Measurements from ENCODE around the gene MACROD2.

MACROD2 gene

DNA sequence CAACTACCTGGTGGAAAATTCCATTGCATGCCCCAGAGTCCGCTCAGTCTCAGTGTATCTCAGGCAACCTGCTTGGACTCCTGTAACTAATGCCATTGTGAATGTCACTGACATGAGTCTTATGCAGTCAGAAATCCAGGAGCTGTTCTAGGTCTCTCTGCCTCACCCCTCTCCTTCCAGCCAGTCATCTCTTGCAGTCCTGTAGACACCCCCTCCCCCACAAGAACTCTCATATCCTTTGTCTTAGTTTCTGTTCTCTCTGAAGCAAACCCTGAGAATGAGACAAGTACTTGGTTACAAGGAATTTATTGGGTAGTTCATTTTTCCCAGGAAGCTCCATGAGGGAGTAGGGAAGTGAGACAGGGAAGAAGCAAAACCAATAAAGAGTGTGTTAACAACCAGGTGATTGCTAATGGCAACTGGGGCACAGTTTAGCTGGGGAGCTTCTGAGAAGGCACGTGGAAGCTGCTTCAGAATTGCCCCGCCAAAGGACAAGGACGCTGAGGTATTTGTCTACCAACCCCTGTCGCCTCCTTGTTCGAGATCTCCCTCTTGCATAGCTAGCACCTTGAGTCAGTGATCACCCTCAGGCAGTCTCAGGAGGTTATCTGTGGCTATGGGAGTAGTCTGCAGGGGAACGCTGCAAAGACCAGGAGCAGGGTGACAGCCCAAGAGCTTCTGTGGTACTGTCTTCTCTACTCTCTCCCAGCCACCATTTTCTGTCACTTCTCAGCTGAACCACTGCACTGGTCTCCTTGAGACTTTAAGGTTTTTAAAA is 1253.5 kb downstream of the MACROD2 start:
- FAIRE-seq, result no peak

- FAIRE-seq, result no peak
Measured at GRCh38 chr20:15251171-15251570, 1255.9 kb downstream of the MACROD2 start.

DNA sequence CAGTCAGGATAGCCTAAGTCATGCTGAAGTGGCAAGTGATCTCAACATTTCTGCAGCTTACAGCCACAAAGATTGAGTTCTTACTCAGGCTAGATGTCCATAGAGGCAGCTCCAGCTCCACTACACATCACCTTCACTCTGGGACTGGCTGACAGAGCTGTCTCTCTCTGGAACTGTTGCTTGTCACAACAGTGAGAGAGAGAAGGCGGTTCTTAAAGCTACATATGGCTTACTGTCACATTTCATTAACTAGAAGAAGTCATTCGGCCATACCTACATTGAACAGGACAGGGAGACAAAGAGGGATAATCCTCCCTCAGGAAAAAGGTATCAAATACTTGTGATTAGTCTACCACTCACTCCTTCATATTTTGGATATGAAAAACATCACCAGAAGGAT is 1257.0 kb downstream of the MACROD2 start:
- FAIRE-seq, result no peak

DNA sequence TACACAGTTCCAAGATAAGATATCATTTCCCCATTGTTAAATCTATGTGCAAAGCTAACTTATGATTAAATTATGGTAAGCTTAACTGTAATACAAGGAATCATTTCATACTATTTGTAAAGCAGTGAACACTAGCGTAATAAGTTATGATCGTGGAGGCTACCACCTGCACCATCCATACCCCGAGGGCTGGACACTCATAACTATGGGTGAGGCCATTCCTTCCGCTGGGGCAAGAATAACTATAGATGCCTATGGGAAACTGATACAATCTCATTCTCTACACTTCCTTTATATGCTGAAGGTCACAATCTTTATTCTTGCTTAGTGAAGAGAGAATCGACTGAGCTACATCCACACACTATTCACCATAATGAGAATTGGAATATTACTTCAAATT is 1258.1 kb downstream of the MACROD2 start:
- FAIRE-seq, result no peak

DNA sequence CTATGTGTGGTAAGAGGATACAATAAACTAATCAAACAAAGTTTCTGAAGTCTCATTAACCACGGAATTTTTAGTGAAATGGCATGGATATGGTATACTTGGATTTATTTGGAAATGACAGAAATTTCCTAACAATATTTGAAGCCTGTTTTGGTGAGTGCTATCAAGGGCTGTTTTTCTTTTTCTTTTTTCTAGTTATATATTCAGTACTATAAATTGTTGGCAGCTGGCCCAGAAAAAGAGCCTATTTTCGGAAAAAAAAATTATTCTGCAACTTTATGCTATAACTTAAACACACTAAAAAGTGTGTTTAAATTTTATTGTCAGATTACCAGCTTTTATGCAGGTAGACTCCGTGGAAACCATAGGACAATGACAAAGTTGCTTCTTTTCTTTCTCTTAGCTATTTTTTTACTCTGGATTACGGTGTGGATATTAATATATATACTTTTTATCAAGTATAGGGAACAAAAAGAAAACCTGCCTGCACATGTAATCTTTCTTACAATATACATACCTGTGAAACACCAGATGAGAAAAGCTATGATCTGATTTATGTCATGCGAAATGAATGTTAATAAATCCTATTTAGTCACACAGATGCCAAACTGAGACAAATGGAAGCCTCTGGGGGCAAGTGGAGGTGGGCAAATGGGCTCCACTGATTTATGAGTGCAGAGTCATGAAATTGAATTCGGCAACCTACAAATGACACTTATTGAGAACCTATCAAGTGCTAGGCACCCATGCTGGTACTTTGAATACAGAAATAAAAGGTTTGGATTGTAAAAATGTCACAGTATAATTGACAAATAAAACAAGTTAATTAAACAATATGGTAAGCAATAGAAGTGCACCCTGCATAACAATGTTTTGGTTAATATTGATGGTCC is 1261.6 kb downstream of the MACROD2 start:
- no peak for FAIRE-seq

DNA sequence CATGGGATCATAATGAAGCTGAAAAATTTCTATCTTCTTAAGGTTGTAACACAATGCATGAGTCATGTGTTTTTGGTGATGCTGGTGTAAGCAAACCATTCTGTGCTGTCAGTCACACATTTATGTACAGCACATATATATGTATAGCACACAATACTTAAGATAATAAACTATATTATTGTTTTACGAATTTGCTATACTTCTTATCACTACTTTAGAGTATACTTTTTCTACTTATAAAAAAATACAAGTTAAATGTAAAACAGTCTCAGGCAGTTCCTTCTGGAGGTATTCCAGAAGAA is 1262.2 kb downstream of the MACROD2 start:
- no peak for FAIRE-seq

DNA sequence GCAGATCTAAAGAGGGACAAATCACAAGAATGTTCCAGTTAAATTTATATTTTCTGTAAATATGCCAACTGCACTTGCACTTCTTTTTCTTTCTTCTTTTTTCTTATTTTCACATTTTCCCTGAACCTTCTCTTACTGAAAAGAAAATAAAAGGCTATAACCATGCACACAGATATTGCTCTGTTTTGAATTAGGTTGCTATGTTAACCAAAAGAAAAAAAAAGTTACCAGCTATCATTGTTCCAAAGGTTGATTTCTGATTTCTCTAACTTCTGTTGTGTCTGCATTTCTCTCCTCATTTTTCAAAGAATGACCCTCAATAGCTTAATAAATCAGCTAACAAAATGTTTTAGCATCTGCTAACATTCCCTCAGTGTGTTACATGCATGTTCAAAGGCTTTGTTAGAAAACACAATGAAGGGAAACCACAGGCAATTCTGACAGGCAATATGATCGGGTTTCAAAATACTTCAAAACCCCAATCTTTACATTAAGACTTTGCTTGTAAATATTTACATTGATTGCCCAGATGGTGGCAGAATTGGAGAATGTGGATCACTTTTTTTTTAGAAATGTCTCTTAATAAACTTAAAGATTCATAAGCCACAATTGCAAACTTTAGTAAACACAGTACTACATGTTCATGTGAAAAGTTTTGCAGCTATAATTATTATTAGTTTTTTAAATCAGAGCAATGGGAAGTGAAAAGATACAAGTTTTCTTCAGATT is 1270.4 kb downstream of the MACROD2 start:
- no peak for FAIRE-seq

DNA sequence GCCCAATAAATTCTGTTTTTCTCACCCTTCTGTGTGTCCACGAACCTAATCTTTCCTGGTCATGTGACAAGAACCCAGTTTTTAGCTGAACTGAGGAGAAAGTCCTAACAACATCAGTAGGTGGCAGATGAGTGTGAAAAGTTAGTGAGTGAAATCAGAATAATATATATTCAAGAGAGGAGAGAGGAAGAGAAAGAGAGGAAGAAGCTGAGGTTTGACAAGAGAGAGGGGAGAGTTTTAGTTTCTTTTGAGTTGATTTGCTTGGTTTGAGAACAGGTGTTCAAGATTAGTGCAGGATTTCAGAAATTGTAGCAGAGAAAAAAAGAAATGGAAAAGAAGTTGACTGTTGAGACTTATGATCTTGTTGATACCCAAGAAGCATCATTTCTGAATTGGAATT is 1272.6 kb downstream of the MACROD2 start:
- no peak for FAIRE-seq

DNA sequence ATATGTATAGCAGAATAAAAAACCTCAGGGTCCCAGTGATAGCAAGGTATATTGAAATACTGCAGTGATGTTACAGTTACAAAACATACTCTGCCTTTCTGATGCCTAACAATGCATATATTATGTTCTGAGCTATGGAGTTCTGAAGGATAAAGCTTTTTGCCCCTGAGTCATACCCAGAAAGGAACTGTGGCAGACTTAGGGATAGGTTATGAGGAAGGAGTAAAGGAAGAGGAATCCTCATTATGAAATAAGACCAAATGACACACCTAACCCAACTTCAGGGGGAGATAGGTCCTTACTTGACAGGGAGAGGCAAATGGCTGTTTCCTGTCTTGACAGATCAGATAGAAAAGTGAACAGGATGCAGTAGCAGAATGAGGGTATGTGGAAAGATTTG is 1282.7 kb downstream of the MACROD2 start:
- no peak for FAIRE-seq

DNA sequence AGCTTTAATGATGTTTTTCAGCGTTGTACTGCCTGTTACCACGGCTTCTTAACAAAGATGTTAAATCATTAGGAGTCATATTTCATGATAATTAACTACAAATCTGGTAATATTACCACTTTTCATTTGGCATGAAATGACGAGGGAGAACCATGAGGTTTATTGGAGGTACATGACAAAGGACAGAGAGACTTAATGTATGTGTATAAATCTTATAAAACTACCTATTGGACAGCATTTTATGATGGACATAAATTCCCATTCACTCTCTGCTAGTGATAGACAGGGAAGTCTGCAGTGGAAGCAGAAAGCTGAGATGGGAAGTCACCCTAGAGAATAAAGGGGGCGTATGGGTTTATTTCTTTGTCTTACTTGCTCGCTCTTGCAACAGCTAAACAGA is 1292.0 kb downstream of the MACROD2 start:
- FAIRE-seq, result no peak

DNA sequence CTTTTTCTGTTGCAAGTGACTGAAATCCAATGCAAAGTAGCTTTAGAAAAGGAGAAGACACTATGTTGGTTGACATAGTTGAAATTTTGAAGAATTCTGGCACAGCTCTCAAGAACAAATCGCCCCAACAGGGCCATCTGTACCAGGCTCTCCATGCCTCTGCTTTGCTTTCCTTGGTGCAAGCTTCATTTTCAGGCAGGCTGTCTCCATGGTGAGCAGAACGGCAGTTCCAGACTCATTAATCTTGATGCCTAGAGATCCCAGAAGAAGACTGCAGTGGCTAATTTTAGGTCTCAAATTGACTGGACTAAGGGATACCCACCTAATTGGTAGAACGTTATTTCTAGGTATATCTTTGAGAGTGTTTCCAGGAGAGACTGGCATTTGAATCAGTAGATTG is 1292.8 kb downstream of the MACROD2 start:
- FAIRE-seq, result no peak

DNA sequence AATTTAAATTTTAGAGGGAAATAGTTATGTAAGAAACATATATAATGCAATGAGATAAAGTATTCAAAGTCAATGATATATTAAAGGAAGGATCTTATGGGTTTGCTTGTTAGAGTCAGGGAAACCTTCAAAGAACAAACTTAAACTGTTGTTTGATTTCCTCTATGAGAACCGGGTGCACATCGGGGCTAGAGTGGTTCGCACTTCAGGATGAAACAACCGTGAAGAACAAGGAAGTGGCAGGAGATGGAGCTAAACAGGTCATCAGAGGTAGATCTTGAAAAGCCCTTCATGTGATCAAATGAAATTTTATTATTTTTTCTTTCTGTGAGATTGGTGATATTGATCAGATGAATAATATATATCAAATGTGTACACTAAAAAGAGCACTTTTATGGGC is 1294.0 kb downstream of the MACROD2 start:
- FAIRE-seq, result no peak

GRCh38 chr20:15292405-15292804 is 1297.1 kb downstream of the MACROD2 start:
- FAIRE-seq, result no peak

DNA sequence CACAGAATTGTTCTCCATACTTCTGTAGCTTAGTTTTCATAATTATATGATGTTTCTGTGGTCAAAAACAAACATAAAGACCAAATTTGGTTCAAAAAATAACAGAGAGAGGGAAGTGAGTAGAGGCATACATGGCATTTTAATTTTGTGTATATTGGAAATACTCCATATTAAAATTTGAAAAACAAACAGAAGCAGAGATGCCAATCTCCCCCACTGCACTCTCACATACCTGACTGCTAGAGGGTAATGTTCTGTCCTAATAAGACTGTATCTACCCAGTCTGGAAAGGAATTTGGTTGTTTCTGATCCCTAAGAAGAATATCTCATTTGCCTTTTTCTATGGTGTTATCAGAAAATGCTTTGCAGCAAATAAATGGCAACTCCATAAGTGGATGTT is 1301.1 kb downstream of the MACROD2 start:
- FAIRE-seq, result no peak

DNA sequence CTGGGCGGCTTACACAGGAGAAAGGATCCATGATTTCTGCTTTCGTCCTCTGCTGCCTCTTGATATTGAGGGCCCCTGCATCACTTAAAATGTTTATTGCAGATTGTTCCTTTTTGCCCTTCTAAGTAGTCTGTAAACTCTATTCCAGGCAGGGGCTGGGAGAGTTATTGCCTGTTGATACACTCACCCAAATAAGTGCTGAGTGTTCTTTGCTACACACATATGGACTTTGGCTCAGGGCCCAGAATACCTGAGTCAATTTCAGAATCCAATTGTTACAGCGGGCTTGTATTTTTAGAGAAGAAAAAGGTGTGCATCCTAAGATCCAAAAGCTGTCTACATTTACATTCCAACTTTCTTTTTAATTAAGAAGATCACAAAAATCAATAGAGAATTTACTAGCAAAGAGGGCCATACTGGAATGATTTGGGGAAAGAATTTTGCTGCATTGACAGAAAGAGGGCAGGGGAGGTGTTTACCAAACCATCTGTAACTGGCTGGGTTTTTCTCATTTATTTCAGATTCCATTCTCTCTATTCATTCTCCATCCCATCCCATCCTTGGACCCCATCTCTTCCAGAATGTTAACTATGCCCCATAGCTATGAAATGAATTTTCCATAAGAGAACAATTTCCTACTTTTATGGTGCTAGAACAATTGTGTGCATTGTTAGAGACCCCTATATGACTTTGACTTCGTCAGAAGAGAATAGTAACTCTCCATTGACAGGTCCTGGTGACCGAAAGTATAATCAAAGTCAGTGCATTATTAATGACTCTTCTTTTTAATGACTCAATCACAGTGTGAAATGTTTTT is 1302.0 kb downstream of the MACROD2 start:
- FAIRE-seq, result no peak

- FAIRE-seq, result no peak
Measured at GRCh38 chr20:15302075-15302474, 1306.8 kb downstream of the MACROD2 start.

DNA sequence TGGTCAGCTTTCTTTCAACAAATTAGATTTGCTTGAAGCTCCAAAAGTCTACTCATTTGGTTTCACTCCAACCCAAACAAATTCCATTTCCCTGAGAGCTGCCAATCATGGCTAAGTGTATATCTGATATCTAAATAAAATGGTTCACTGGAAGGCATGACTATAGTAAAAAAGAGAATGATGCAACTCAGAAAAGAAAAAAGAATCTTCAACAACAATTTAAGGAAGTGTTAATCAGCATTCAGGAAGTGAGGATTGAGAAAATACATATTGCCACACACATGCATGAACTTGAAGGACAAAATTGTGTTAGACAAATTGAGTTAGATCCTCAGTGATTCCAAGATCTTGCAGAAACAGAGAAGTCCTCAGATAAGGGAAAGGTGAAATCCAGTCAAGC is 1315.0 kb downstream of the MACROD2 start:
- no peak for FAIRE-seq

- FAIRE-seq, result no peak
Measured at GRCh38 chr20:15316556-15316955, 1321.2 kb downstream of the MACROD2 start.

DNA sequence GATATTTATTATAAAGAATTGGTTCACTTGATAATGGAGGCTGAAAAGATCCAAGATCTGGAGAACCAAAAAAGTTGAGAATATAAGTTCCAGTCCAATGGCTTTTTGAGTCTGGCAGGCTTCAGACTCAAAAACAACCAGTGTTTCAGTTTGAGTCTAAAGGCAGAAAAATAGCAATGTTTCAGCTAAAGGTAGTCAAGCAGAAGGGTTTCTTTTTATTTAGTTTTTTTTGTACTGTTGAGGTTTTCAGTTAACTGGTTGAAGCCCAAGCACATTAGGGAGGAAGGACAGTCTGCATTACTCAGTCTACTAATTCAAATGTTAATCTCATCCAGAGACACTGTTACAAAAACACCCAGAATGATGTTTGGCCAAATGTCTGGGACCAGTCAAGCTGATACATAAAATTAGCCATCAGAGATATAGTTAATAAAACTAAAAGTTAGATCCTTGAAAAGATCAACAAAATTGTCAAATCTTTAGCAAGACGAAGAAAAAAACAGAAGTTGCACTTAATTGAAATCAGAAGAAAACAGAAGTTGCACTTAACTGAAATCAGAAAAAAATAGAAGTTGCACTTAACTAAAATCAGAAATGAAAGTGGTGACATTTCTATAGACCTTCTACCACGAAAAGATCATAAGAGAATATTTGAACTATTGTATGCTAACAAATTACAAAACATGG is 1322.4 kb downstream of the MACROD2 start:
- peak; percentile 58 for FAIRE-seq

DNA sequence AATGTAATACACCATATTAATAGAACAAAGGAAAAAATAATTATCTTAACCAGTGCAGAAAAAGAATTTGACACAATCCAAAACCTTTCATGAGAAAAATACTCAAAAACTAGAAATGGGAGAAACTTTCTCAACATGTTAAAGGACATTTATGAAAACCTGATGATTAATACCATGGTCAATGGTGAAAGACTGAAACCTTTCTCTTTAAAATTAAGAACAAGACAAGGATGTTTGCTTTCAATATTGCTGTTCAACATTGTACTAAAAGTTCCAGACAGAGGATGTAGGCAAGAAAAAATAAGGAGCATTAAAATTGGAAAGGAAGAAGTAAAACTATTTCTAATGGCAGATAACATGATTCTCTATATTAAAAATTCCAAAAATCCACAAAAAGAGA is 1323.4 kb downstream of the MACROD2 start:
- no peak for FAIRE-seq

DNA sequence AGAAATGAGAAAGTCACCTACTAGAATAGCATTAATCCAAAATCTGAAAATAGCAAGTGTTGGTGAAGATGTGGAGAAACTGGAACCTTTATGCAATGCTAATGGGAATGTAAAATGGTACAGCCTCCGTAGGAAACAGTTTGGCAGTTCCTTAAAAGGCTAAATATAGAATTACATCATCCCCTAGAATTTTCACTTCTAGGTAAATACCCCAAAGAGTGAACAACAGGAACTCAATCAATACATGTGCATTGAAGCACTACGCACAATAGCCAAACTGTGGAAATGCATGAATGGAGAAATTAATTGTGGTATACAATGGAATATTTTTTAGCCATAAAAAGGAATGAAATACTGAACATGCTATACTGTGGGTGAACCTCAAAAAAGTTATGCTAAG is 1324.1 kb downstream of the MACROD2 start:
- no peak for FAIRE-seq

DNA sequence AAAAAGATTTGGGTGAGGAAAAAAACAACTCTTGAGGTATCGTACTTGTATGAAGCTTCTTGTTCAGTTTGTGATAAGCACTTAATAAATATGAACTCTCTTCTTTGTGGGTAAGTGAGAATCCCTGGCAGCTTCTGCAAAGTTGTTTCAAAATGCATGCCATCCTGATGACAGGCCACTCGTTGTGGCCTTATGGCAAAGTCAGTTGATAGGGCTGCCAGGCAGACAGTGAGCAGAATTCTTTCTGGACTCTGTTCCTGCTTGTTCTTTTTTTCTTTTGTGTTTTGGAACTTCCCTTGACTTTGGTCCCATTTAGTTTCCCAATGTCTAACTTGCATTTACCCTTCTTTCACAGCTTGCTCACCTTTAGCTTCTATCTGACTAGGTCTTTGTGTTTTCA is 1325.6 kb downstream of the MACROD2 start:
- FAIRE-seq, result no peak

Measured in colon (tissue), 2 donors.